GM12878 (cell line): ENCODE results near the gene IFIT2. TPM values are rescaled to one million over a fixed set of nuclear protein-coding genes. Genes with fewer than 3 reads are reported as not detected.

Experiments used
- ATF2 ChIP-seq: IDR thresholded peaks from 2 replicates; pipeline ENCODE4 v1.6.1; 2012; ENCODE audit warnings: low read length, inconsistent platforms
- BACH1 ChIP-seq: fragments of 450-650 bp; IDR thresholded peaks from 2 replicates; pipeline ENCODE4 v1.6.1; 2017; ENCODE audit warnings: mild to moderate bottlenecking, borderline replicate concordance
- CBX5 ChIP-seq: sonication (generic); IDR thresholded peaks from 2 replicates; pipeline ENCODE4 v1.6.1; 2016; ENCODE audit warnings: low read depth, moderate library complexity, mild to moderate bottlenecking, inconsistent platforms
- EP300 ChIP-seq, 2 experiments: fragments of 150-350 bp in 1 of 2; IDR thresholded peaks; 2 replicates each; pipeline ENCODE4 v1.6.1; 2011 to 2012; ENCODE audit warnings: low read depth in 2 of 2, low read length in 2 of 2, borderline replicate concordance in 1 of 2, improper control_type of control experiment in 1 of 2, inconsistent platforms in 1 of 2; ENCODE audit not compliant: control insufficient read depth in 1 of 2
- EZH2 ChIP-seq: IDR thresholded peaks from 2 replicates; pipeline ENCODE4 v1.6.1; 2012; ENCODE audit warnings: low read depth, mild to moderate bottlenecking, control low read depth, inconsistent platforms, low read length, borderline replicate concordance; ENCODE audit not compliant: control insufficient read depth
- FOXK2 ChIP-seq: fragments of 450-650 bp; IDR thresholded peaks from 2 replicates; pipeline ENCODE4 v1.6.1; 2017; ENCODE audit warnings: mild to moderate bottlenecking, moderate library complexity
- GABPA ChIP-seq: IDR thresholded peaks from 2 replicates; pipeline ENCODE4 v1.6.1; 2014; ENCODE audit warnings: antibody characterized with exemption, low read depth, mild to moderate bottlenecking, inconsistent platforms
- IRF5 ChIP-seq: fragments of 450-650 bp; IDR thresholded peaks from 2 replicates; pipeline ENCODE4 v1.6.1; 2017; ENCODE audit warnings: borderline replicate concordance
- MTA3 ChIP-seq: IDR thresholded peaks from 2 replicates; pipeline ENCODE4 v1.6.1; 2012; ENCODE audit warnings: low read length, inconsistent platforms, borderline replicate concordance
- MYC ChIP-seq: IDR thresholded peaks from 2 replicates; pipeline ENCODE4 v1.6.1; 2011; ENCODE audit warnings: mild to moderate bottlenecking, low read length, moderate library complexity, inconsistent platforms; ENCODE audit not compliant: insufficient read depth, insufficient replicate concordance, insufficient read length, severe bottlenecking
- NFIC ChIP-seq: IDR thresholded peaks from 2 replicates; pipeline ENCODE4 v1.6.1; 2012; ENCODE audit warnings: low read depth, mild to moderate bottlenecking, inconsistent platforms, low read length, moderate library complexity
- NFYB ChIP-seq: IDR thresholded peaks from 2 replicates; pipeline ENCODE4 v1.6.1; 2011; ENCODE audit warnings: low read depth, mild to moderate bottlenecking, low read length, improper control_type of control experiment, moderate library complexity; ENCODE audit not compliant: insufficient read depth
- RUNX3 ChIP-seq: IDR thresholded peaks from 2 replicates; pipeline ENCODE4 v1.6.1; 2012; ENCODE audit warnings: low read length, inconsistent platforms
- SMARCA5 ChIP-seq: fragments of 450-650 bp; IDR thresholded peaks from 2 replicates; pipeline ENCODE4 v1.6.1; 2017; ENCODE audit warnings: mild to moderate bottlenecking
- TCF12 ChIP-seq: IDR thresholded peaks from 2 replicates; pipeline ENCODE4 v1.6.1; 2011; ENCODE audit warnings: low read depth, mild to moderate bottlenecking, low read length
- ZNF207 ChIP-seq: fragments of 450-650 bp; IDR thresholded peaks from 2 replicates; pipeline ENCODE4 v1.6.1; 2014; ENCODE audit warnings: antibody characterized with exemption, mild to moderate bottlenecking, borderline replicate concordance
- ZNF24 ChIP-seq: fragments of 450-650 bp; IDR thresholded peaks from 2 replicates; pipeline ENCODE4 v1.6.1; 2017; ENCODE audit warnings: antibody characterized with exemption, mild to moderate bottlenecking
- polyA plus RNA-seq, 11 experiments: library from polyadenylated mRNA; depleted of rRNA in 4 of 11; unstranded in 6 of 11; stranded (reverse) in 5 of 11; fragments of >200 nt; fragmentation: Nextera tagmentation in 4 of 11; fragmentation: Illumina TruSeq in 1 of 11; extraction: Ambion mirVana in 4 of 11; extraction: Trizol in 1 of 11; gene quantifications; 1 replicate in 1 of 11; 2 replicates in 10 of 11; pipeline versions ENCODE4 v1.2.1 to v1.2.3, GENCODE V29; 2011 to 2016; ENCODE audit warnings: inconsistent platforms in 2 of 11, missing spikeins in 2 of 11, low read depth in 1 of 11
- total RNA-seq, 4 experiments: library from RNA; depleted of rRNA in 3 of 4; stranded (reverse); fragments of >200 nt in 3 of 4; fragmentation: Illumina TruSeq in 1 of 4; extraction: Trizol in 1 of 4; gene quantifications; 2 replicates each; pipeline versions ENCODE4 v1.2.1 to v1.2.3, GENCODE V29; 2013 to 2021

IFIT2 gene
- total and polyA plus RNA-seq, 10 of the 15 experiments (the other 5 are each of a cell fraction or from before 2014, with no cell fraction given), result 5.2 to 14.8 (median 9.7) TPM

- no peak for TF ChIP-seq IRF5
- peak; percentile 61 for TF ChIP-seq NFIC
- TF ChIP-seq ZNF207, result no peak
- TF ChIP-seq MTA3, result 0 out of 2 replicates have a peak, but pooled peaks have one; percentile 72
- no peak for TF ChIP-seq TCF12
- no peak for TF ChIP-seq CBX5
- TF ChIP-seq ZNF24, result no peak
- TF ChIP-seq SMARCA5, result no peak
- TF ChIP-seq NFYB, result peak; percentile 78
- no peak for TF ChIP-seq GABPA
- TF ChIP-seq EP300 (IDR thresholded peaks at IDR 0.05; ENCODE audit: borderline replicate concordance in 1 of 2, control insufficient read depth in 1 of 2, low read depth in 2 of 2, low read length in 2 of 2), result no peak
- no peak for TF ChIP-seq MYC
- no peak for TF ChIP-seq BACH1
- TF ChIP-seq RUNX3, result 0 out of 2 replicates have a peak, but pooled peaks have one; percentile 31
- TF ChIP-seq FOXK2, result no peak
- TF ChIP-seq ATF2, result peak; percentile 51; the same call in 1 of the 2 replicates
- TF ChIP-seq EZH2, result no peak
Measured at GRCh38 chr10:89351780-89352597, 50.1 kb downstream of the IFIT2 start (continued).
